HEK293T (cell line): ENCODE measurements around the gene CLK1.

Experiments used
- CTCF ChIA-PET: fragments of 350-600 bp; formaldehyde crosslinking; extraction: SDS; loops from one replicate; lab custom pipeline; 2021; ENCODE audit warnings: antibody characterized with exemption, inconsistent platforms; lab: Yijun Ruan, JAX
- POLR2A ChIA-PET: fragments of 350-600 bp; formaldehyde crosslinking; extraction: SDS; loops from one replicate; lab custom pipeline; 2020; ENCODE audit warnings: antibody characterized with exemption, inconsistent platforms; lab: Yijun Ruan, JAX
- DNase-seq: peaks from one replicate; pipeline ENCODE4 v3.0.0; 2012; ENCODE audit warnings: mixed read lengths; ENCODE audit errors: extremely low spot score
- ARNT ChIP-seq: fragments of 450-650 bp; IDR thresholded peaks from 2 replicates; pipeline ENCODE4 v1.6.1; 2017; ENCODE audit warnings: mild to moderate bottlenecking
- BHLHE40 ChIP-seq: fragments of 450-650 bp; IDR thresholded peaks from 2 replicates; pipeline ENCODE4 v1.6.1; 2016; ENCODE audit warnings: mild to moderate bottlenecking, moderate library complexity, borderline replicate concordance
- CTBP1 ChIP-seq: fragments of 450-650 bp; IDR thresholded peaks from 2 replicates; pipeline ENCODE4 v1.6.1; 2016; ENCODE audit warnings: borderline replicate concordance
- ELF4 ChIP-seq: fragments of 450-650 bp; IDR thresholded peaks from 2 replicates; pipeline ENCODE4 v1.6.1; 2017; ENCODE audit warnings: antibody characterized with exemption
- FOXA1 ChIP-seq: fragments of 450-650 bp; IDR thresholded peaks from 2 replicates; pipeline ENCODE4 v1.6.1; 2016; ENCODE audit warnings: mild to moderate bottlenecking
- FOXK2 ChIP-seq: fragments of 450-650 bp; IDR thresholded peaks from 2 replicates; pipeline ENCODE4 v1.6.1; 2016; ENCODE audit warnings: mild to moderate bottlenecking
- FOXM1 ChIP-seq: fragments of 450-650 bp; IDR thresholded peaks from 2 replicates; pipeline ENCODE4 v1.6.1; 2017; ENCODE audit warnings: mild to moderate bottlenecking, borderline replicate concordance
- HDGF ChIP-seq: fragments of 450-650 bp; IDR thresholded peaks from 2 replicates; pipeline ENCODE4 v1.6.1; 2017; ENCODE audit warnings: antibody characterized with exemption, borderline replicate concordance
- L3MBTL2 ChIP-seq: fragments of 450-650 bp; conservative IDR thresholded peaks from 2 replicates; pipeline ENCODE4 v1.6.1; 2016; ENCODE audit warnings: mild to moderate bottlenecking
- LEF1 ChIP-seq: fragments of 450-650 bp; IDR thresholded peaks from 2 replicates; pipeline ENCODE4 v1.6.1; 2017; ENCODE audit warnings: mild to moderate bottlenecking, borderline replicate concordance
- NFRKB ChIP-seq: fragments of 450-650 bp; IDR thresholded peaks from 2 replicates; pipeline ENCODE4 v1.6.1; 2016; ENCODE audit warnings: mild to moderate bottlenecking, moderate library complexity
- SP1 ChIP-seq: fragments of 450-650 bp; IDR thresholded peaks from 2 replicates; pipeline ENCODE4 v1.6.1; 2017
- SUZ12 ChIP-seq: fragments of 450-650 bp; IDR thresholded peaks from 2 replicates; pipeline ENCODE4 v1.6.1; 2016; ENCODE audit warnings: mild to moderate bottlenecking
- TARDBP ChIP-seq: fragments of 450-650 bp; IDR thresholded peaks from 2 replicates; pipeline ENCODE4 v1.6.1; 2016
- ZNF384 ChIP-seq: fragments of 450-650 bp; IDR thresholded peaks from 2 replicates; pipeline ENCODE4 v1.6.1; 2016
- TF ChIP-seq, protein P1 (sequence below): fragments of 450-650 bp; IDR thresholded peaks from 2 replicates; pipeline ENCODE4 v1.6.1; 2016

Gene CLK1

DNA sequence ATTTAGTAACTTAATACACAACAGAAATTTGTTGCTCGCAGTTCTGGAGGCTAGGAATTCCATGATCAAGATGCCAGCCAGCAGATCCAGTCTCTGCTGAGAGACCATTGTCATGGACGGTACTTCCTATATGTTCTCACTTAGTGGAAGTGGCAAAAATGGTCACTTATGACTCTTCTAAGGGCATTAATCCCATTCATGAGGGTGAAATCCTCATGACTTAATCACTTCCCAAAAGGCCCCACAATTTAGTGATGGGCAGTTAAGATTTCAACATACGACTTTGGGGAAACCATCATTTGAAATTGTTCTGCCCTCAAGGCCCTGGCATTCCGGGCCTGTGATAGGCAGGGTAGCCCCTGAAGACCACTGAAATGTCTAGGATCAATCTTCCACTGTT lies 29.8 kb downstream of the CLK1 start:
- DNase-seq, result no peak
- no peak for TF ChIP-seq ZNF384
- no peak for TF ChIP-seq HDGF
- TF ChIP-seq ELF4, result no peak
- TF ChIP-seq CTBP1, result no peak
- no peak for TF ChIP-seq LEF1
- no peak for TF ChIP-seq L3MBTL2
- no peak for TF ChIP-seq TARDBP
- no peak for TF ChIP-seq BHLHE40
- no peak for TF ChIP-seq FOXA1
- TF ChIP-seq ARNT, result no peak
- TF ChIP-seq FOXK2, result no peak
- TF ChIP-seq SP1, result no peak
- no peak for TF ChIP-seq NFRKB
- POLR2A ChIA-PET, result no interaction called here
- CTCF ChIA-PET, result no interaction called here

DNA sequence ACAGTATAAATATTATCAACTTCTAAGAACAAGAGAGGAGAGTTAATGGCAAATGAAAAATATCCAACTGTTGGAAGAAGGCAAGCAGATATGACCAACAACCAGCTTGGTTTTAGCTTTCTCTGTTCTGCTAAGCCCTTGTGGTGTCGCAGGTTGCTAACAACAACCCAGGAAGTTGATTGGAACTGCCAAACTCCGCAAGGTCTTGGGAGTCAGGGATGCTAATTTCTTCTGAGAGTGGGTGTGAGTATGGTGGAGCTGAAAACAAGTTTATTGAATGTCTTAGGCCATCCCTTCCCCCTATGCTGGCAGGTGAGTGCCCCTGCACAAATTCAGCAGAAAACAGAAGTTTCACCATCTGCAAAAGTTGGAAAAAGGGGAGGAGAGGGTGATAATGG lies 35.2 kb downstream of the CLK1 start:
- no peak for TF ChIP-seq LEF1
- TF ChIP-seq ZNF384, result no peak
- TF ChIP-seq, protein P1, sequence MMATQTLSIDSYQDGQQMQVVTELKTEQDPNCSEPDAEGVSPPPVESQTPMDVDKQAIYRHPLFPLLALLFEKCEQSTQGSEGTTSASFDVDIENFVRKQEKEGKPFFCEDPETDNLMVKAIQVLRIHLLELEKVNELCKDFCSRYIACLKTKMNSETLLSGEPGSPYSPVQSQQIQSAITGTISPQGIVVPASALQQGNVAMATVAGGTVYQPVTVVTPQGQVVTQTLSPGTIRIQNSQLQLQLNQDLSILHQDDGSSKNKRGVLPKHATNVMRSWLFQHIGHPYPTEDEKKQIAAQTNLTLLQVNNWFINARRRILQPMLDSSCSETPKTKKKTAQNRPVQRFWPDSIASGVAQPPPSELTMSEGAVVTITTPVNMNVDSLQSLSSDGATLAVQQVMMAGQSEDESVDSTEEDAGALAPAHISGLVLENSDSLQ, result no peak
- no peak for TF ChIP-seq ELF4
- no peak for TF ChIP-seq HDGF
- no peak for TF ChIP-seq SP1
- no peak for TF ChIP-seq SUZ12
- TF ChIP-seq BHLHE40, result no peak
- TF ChIP-seq CTBP1, result no peak
- TF ChIP-seq TARDBP, result no peak
- CTCF ChIA-PET, result no interaction called here
- POLR2A ChIA-PET, result interaction anchor here (1.2 kb wide), 1 partner anchor 35 kb away, joined by 4 read pairs; the partner anchor contains the start of gene CLK1
- no peak for DNase-seq

DNA sequence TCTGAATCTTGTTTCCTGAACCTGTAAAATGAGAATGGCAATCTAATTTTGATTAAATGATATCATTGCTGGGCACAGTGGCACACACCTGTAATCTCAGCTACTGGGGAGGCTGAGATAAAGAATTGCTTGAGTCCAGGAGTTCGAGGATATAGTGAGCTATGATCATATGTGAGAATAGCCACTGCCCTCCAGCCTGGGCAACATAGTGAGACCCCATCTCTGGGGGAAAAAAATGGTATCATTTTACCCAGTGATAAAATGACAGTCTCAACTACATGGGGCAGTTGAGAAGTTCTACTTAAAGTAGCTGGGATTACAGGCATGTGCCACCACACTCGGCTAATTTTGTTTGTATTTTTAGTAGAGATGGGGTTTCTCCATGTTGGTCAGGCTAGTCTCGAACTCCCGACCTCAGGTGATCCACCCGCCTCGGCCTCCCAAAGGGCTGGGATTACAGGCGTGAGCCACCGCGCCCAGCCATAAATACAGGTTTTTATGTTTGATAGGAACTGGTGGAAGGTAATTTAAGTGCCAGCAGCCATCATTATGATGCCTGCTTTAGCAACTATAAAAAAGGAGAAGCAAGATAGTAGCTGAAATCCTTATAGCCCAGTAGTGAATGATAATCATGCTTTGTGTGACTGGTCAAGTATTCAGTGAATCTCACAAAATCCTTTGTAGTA lies 35.7 kb downstream of the CLK1 start:
- CTCF ChIA-PET, result no interaction called here
- TF ChIP-seq FOXK2, result no peak
- TF ChIP-seq SP1, result no peak
- TF ChIP-seq SUZ12, result no peak
- no peak for TF ChIP-seq L3MBTL2
- no peak for TF ChIP-seq FOXA1
- TF ChIP-seq, protein P1, result no peak
- TF ChIP-seq TARDBP, result no peak
- no peak for TF ChIP-seq NFRKB
- no peak for TF ChIP-seq CTBP1
- no peak for TF ChIP-seq ELF4
- no peak for TF ChIP-seq LEF1
- no peak for TF ChIP-seq HDGF
- no peak for TF ChIP-seq ZNF384
- POLR2A ChIA-PET, result interaction anchor here (1.2 kb wide), 1 partner anchor 35 kb away, joined by 4 read pairs; the partner anchor contains the start of gene CLK1
- no peak for DNase-seq

DNA sequence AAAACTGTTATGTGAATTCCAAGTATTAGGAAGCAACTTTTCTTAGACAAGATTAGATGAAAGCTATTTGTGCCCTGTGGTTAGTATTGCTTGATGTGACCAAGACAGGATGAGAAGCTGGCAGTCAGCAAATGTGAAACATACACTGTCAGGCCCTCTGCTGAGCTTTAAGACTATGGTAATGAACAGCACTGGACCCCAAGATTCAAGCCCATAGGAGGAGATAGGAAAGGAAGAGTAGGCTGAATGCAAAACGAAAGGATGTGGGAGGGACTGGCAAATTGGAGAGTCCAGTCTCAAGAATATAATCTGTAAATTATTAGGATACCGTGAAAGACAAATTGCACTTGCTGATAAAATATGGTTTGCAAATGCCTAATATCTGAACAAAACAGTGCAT lies 36.4 kb downstream of the CLK1 start:
- TF ChIP-seq ELF4 (no peak), LEF1 (no peak), L3MBTL2 (no peak), ZNF384 (no peak), BHLHE40 (no peak), FOXM1 (no peak), SUZ12 (no peak), FOXK2 (no peak), SP1 (no peak), ARNT (no peak), HDGF (no peak), FOXA1 (no peak), TARDBP (no peak), CTBP1 (no peak)
- TF ChIP-seq, protein P1, result no peak
- ChIA-PET CTCF (no interaction called here), POLR2A (no interaction called here)
- no peak for DNase-seq

DNA sequence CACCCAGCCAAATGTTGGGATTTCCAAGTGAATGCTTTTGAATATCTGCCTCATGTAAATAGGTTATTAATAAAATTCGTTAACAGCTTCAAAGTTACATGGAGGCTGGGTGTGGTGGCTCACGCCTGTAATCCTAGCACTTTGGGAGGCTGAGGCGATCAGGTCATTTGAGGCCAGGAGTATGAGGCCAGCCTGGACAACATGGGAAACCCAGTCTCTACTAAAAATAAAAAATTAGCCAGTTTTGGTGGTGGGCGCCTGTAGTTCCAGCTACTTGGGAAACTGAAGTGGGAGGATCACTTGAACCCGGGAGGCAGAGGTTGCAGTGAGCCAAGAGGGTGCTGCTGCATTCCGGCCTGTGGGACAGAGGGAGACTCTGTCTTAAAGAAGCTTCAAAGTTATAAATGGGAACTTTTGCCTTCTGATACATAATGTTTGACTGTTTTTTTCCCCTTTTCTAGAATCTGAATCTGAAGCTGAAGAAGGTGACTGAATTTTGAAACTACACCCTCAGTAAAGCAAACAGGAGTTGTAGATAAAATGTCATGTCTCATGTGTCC lies 42.7 kb downstream of the CLK1 start:
- TF ChIP-seq, protein P1, result no peak
- no peak for DNase-seq
- ChIA-PET CTCF (no interaction called here), POLR2A (no interaction called here)
